ENCODE measurements around the gene PSMA7. TPM values are rescaled to one million over a fixed set of nuclear protein-coding genes. Genes with fewer than 3 reads are reported as not detected.

The PSMA7 gene
- polyA plus RNA-seq, 1 donor (not counting 4 experiments of a cell fraction or from before 2014, with no cell fraction given): 383 TPM

GRCh38 chr20:62103508-62104233 is 39.5 kb downstream of the PSMA7 start:
- no peaks in the 10 kb centered on the region for H3K27me3 ChIP-seq (ENCODE audit: control insufficient read depth, extremely low read depth, insufficient read depth, low read length)
- no peaks in the 10 kb centered on the region for H4K20me1 ChIP-seq (ENCODE audit: control insufficient read depth, extremely low read depth, insufficient read depth, low read length)
- H3K9ac ChIP-seq (ENCODE audit: control insufficient read depth, extremely low read depth, insufficient read depth, low read length): no peak overlapping the region
- H3K4me3 ChIP-seq (ENCODE audit: control insufficient read depth in 2 of 3, extremely low read depth in 1 of 3, insufficient read depth in 2 of 3, low read depth in 1 of 3, low read length in 3 of 3): no peak overlapping the region
- peaks cover 16% of the 10 kb centered on the region for H3K9me3 ChIP-seq (ENCODE audit: control insufficient read depth, low read depth, low read length)
- no peak overlapping the region for H3K4me2 ChIP-seq (ENCODE audit: control insufficient read depth, extremely low read depth, insufficient read depth, low read depth, low read length)
- H3K4me1 ChIP-seq (ENCODE audit: control insufficient read depth, extremely low read depth, insufficient read depth, low read length): no peaks in the 10 kb centered on the region
- no peaks in the 10 kb centered on the region for H3K36me3 ChIP-seq (ENCODE audit: control insufficient read depth in 2 of 2, extremely low read depth in 1 of 2, insufficient read depth in 2 of 2, low read length in 2 of 2)
- TF ChIP-seq, protein P1, sequence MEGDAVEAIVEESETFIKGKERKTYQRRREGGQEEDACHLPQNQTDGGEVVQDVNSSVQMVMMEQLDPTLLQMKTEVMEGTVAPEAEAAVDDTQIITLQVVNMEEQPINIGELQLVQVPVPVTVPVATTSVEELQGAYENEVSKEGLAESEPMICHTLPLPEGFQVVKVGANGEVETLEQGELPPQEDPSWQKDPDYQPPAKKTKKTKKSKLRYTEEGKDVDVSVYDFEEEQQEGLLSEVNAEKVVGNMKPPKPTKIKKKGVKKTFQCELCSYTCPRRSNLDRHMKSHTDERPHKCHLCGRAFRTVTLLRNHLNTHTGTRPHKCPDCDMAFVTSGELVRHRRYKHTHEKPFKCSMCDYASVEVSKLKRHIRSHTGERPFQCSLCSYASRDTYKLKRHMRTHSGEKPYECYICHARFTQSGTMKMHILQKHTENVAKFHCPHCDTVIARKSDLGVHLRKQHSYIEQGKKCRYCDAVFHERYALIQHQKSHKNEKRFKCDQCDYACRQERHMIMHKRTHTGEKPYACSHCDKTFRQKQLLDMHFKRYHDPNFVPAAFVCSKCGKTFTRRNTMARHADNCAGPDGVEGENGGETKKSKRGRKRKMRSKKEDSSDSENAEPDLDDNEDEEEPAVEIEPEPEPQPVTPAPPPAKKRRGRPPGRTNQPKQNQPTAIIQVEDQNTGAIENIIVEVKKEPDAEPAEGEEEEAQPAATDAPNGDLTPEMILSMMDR (optimal IDR thresholded peaks at IDR 0.05 in 1 of 3, IDR thresholded peaks at IDR 0.05 in 1 of 3, conservative IDR thresholded peaks at IDR 0.05 in 1 of 3; ENCODE audit: extremely low read depth in 1 of 3, insufficient read depth in 2 of 3, low read length in 3 of 3): no peak
- dilution Hi-C loops (cut with MboI; ENCODE audit: extremely low pct_ligation_motif_present, low sequenced_read_pairs): no loop called here
- H3K79me2 ChIP-seq (ENCODE audit: control insufficient read depth, insufficient read depth, low read length): no peaks in the 10 kb centered on the region
- H2AFZ ChIP-seq (ENCODE audit: control insufficient read depth, low read length): no peak overlapping the region
- H3K9me1 ChIP-seq (ENCODE audit: control insufficient read depth, extremely low read depth, insufficient read depth, low read length): no peaks in the 10 kb centered on the region
- DNase-seq (ENCODE audit: low read depth, low spot score) (no peak), FAIRE-seq (no peak)
- H3K27ac ChIP-seq (ENCODE audit: control insufficient read depth, insufficient read depth, low read length): no peak overlapping the region

- dilution Hi-C loops (cut with MboI; ENCODE audit: extremely low pct_ligation_motif_present, low sequenced_read_pairs): no loop called here
- H3K27me3 ChIP-seq (ENCODE audit: control insufficient read depth, extremely low read depth, insufficient read depth, low read length): no peaks in the 10 kb centered on the region
These were observed 42.1 kb downstream of the PSMA7 start for GRCh38 chr20:62101078-62101477.

More at GRCh38 chr20:62101078-62101477, 42.1 kb downstream of the PSMA7 start:
- FAIRE-seq: no peak
- H3K9me3 ChIP-seq (ENCODE audit: control insufficient read depth, low read depth, low read length): peaks cover 12% of the 10 kb centered on the region
- no peaks in the 10 kb centered on the region for H3K79me2 ChIP-seq (ENCODE audit: control insufficient read depth, insufficient read depth, low read length)
- no peaks in the 10 kb centered on the region for H4K20me1 ChIP-seq (ENCODE audit: control insufficient read depth, extremely low read depth, insufficient read depth, low read length)
- TF ChIP-seq EZH2 (IDR thresholded peaks at IDR 0.05; ENCODE audit: low read length): no peak
- TF ChIP-seq, protein P1 (optimal IDR thresholded peaks at IDR 0.05 in 1 of 3, IDR thresholded peaks at IDR 0.05 in 1 of 3, conservative IDR thresholded peaks at IDR 0.05 in 1 of 3; ENCODE audit: extremely low read depth in 1 of 3, insufficient read depth in 2 of 3, low read length in 3 of 3): no peak
- no peak overlapping the region for H3K4me2 ChIP-seq (ENCODE audit: control insufficient read depth, extremely low read depth, insufficient read depth, low read depth, low read length)
- DNase-seq (ENCODE audit: low read depth, low spot score): no peak
- H2AFZ ChIP-seq (ENCODE audit: control insufficient read depth, low read length): no peak overlapping the region
- no peak overlapping the region for H3K27ac ChIP-seq (ENCODE audit: control insufficient read depth, insufficient read depth, low read length)
- no peak overlapping the region for H3K4me3 ChIP-seq (ENCODE audit: control insufficient read depth in 2 of 3, extremely low read depth in 1 of 3, insufficient read depth in 2 of 3, low read depth in 1 of 3, low read length in 3 of 3)
- no peaks in the 10 kb centered on the region for H3K36me3 ChIP-seq (ENCODE audit: control insufficient read depth in 2 of 2, extremely low read depth in 1 of 2, insufficient read depth in 2 of 2, low read length in 2 of 2)
- no peaks in the 10 kb centered on the region for H3K9me1 ChIP-seq (ENCODE audit: control insufficient read depth, extremely low read depth, insufficient read depth, low read length)
- no peaks in the 10 kb centered on the region for H3K4me1 ChIP-seq (ENCODE audit: control insufficient read depth, extremely low read depth, insufficient read depth, low read length)
- no peak overlapping the region for H3K9ac ChIP-seq (ENCODE audit: control insufficient read depth, extremely low read depth, insufficient read depth, low read length)

Data from keratinocyte (primary cell).